CD4-positive, alpha-beta T cell treated with Interleukin-6 for 4 hours (primary cell): Measurements from ENCODE around the gene A1CF.
"Not testable (repeated sequence)": the region's sequence is repeated elsewhere in the genome, so short reads cannot be mapped to it uniquely, and the experiment has no call there.

Source experiments
- DNase-seq: peaks from one replicate; pipeline ENCODE4 v3.0.0-alpha.2; 2020; ENCODE audit warnings: mixed read lengths

Gene A1CF

DNA sequence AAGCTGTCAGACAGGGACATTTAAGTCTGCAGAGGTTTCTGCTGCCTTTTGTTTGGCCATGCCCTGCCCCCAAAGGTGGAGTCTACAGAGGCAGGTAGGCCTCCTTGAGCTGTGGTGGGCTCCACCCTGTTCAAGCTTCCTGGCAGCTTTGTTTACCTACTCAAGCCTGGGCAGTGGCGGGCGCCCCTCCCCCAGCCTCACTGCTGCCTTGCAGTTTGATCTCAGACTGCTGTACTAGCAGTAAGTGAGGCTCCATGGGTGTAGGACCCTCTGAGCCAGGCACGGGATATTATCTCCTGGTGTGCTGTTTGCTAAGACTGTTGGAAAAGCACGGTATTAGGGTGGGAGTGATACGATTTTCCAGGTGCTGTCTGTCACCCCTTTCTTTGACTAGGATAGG lies 97.5 kb downstream of the A1CF start:
- not testable (repeated sequence) for DNase-seq

GRCh38 chr10:50782017-50782416 lies 103.4 kb downstream of the A1CF start:
- not testable (repeated sequence) for DNase-seq

DNA sequence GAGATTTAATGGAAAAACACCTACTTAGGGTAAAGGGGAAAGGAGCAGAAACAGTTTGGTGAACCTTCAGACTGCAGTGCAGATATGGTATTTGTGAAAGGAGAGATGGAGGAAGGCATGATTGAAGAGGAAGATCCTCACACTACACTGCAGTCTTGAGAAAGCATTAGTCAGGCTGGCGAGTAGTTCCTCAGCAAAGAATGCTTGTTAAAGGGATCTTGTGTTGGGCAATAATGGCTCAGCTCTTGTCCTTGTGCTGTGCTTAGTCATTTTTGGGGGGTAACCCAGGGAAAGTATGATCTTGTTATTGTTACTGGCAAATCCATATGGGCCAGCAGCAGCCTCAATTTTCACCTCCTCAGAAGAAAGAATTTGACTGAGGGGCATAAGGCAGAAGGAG lies 105.4 kb downstream of the A1CF start:
- DNase-seq: not testable (repeated sequence)

DNA sequence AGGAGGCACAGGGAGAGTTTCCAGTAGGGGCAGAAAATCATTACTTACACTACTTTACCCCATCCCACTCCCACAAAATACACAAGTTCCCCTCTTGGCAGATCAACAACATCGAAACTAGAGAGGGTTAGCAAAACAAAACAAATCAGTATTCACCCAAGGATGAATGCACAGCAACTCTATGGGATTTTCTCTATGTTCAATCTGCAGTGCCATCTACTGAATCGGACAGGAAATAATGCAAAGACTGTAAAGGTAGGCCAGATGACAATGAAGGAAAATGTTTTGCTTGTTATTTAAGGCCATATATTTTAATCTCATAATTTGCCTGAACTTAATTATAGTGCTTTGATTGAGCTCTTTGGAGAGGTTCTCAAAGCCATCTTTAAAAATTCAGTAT lies 110.6 kb downstream of the A1CF start:
- not testable (repeated sequence) for DNase-seq

DNA sequence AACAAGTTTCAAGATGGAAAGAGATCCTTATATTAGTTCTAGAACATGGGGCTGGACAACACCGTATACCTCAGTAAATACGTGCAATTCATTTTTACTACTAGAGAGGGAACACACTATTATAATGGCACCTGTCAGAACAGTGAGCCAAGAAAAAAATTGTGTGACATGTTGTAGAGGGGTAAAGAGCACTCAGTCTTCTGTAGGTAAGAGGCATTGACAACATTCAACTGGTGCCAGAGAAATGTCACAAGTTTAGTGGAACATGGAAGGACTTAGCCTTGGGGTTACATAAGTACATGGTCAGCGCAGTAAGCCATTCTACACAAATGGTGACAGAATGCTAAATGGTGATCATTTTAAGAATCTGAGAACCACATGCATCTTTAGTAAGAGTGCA lies 113.4 kb downstream of the A1CF start:
- not testable (repeated sequence) for DNase-seq

DNA sequence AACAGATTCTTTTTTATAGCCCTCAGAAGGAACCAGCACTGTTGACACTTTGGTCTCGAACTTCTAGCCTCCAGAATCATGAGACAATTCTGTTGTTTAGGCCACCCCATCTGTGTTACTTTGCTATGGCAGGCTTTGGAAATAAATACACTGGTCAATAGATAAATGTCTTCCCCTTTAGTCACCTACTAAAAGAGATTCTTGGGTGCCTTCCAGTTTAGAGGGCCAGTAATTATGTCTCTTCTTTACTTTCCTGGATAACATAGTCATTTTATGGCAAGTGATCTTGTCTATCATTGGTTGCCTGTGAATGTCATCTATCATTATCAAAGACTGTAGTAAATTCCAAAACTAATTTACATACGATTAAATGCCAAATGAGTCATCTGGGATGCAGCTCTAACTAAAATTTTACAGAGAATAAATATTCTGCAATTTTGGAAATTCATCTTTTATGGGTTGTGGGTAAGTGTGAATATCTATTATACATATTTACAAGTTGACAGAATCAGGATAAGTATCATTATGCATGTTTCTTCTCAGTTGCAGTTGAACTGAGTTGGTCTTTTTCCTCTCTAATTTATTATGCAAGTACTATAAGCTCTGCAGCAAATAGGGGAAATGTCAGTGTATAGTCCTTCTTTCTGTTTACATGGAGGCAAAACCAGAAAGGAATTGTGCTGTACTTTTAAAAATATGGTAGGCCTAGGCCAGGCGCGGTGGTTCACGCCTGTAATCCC lies 118.5 kb downstream of the A1CF start:
- DNase-seq: not testable (repeated sequence)
